Esophagus squamous epithelium (tissue), 4 donors: ENCODE results near the gene CDK17.

ENCODE experiments used
- CTCF ChIP-seq, 6 experiments: fragments of 450-650 bp in 4 of 6; fragments of 200-600 bp in 2 of 6; sonication (generic) in 2 of 6; IDR thresholded peaks; one replicate each; pipeline ENCODE4 v1.5.1; 2016 to 2019; ENCODE audit warnings: antibody characterized with exemption in 6 of 6, mild to moderate bottlenecking in 4 of 6, moderate library complexity in 4 of 6
- POLR2A ChIP-seq, 4 donors: fragments of 450-650 bp; IDR thresholded peaks; one replicate each; pipeline ENCODE4 v1.6.1; 2017; ENCODE audit warnings: antibody characterized with exemption in 4 of 4, mild to moderate bottlenecking in 4 of 4, moderate library complexity in 3 of 4

GRCh38 chr12:96266238-96266637 lies 134.0 kb downstream of the CDK17 start:
- no peak for TF ChIP-seq CTCF (IDR thresholded peaks at IDR 0.05)
- TF ChIP-seq POLR2A (IDR thresholded peaks at IDR 0.05), result no peak
